ENCODE measurements around the gene PRDX5. TPM values are rescaled to one million over a fixed set of nuclear protein-coding genes. Genes with fewer than 3 reads are reported as not detected.

Gene PRDX5
- total and polyA plus RNA-seq, 8 donors: 59.0 to 245 (median 88.6) TPM

GRCh38 chr11:64368673-64369074, 50.8 kb downstream of the PRDX5 start:
- no peak for ATAC-seq
- TF ChIP-seq CTCF (IDR thresholded peaks at IDR 0.05): no peak
- WGBS, 2 donors: 92 to 95% methylated on average over 28 of the region's 28 CpGs
- intact Hi-C loops (cut with DNase I): no loop called here
- no peak for DNase-seq
- peaks cover 0 to 16% (median 7%) of the 10 kb centered on the region in 3 donors for H3K36me3 ChIP-seq
- H3K27me3 ChIP-seq: no peaks in the 10 kb centered on the region
- H3K4me1 ChIP-seq: no peaks in the 10 kb centered on the region
- no peak for FAIRE-seq
- H3K27ac ChIP-seq: no peak overlapping the region
- no peaks in the 10 kb centered on the region for H3K9me3 ChIP-seq
- H3K4me3 ChIP-seq: no peak overlapping the region

- DNase-seq: peak in 1 of 6 donors; percentile 76
- Histone ChIP-seq H3K27ac (no peak overlapping the region), H3K4me3 (no peak overlapping the region), H3K36me3 (peaks cover 0 to 16% (median 7%) of the 10 kb centered on the region in 3 donors), H3K27me3 (no peaks in the 10 kb centered on the region), H3K9me3 (no peaks in the 10 kb centered on the region), H3K4me1 (no peaks in the 10 kb centered on the region)
- 92 to 93% methylated on average over 81 to 82 of the region's 82 CpGs for WGBS, 2 donors
- no peak for TF ChIP-seq CTCF (IDR thresholded peaks at IDR 0.05)
- no peak for ATAC-seq
- intact Hi-C loops (cut with DNase I): no loop called here
- no peak for FAIRE-seq
These were observed 51.8 kb downstream of the PRDX5 start for GRCh38 chr11:64369440-64370421.

- Histone ChIP-seq H3K4me3 (no peak overlapping the region), H3K4me1 (no peaks in the 10 kb centered on the region), H3K9me3 (no peaks in the 10 kb centered on the region), H3K27ac (no peak overlapping the region), H3K36me3 (peaks cover 0 to 8% (median 6%) of the 10 kb centered on the region in 3 donors), H3K27me3 (no peaks in the 10 kb centered on the region)
- DNase-seq (no peak), FAIRE-seq (no peak), ATAC-seq (no peak)
- 89 to 97% methylated on average over 19 to 22 of the region's 22 CpGs for WGBS, 2 donors
- intact Hi-C loops (cut with DNase I): no loop called here
- no peak for TF ChIP-seq CTCF (IDR thresholded peaks at IDR 0.05)
These were observed 53.3 kb downstream of the PRDX5 start for GRCh38 chr11:64371201-64371600.

Small RNA genes lying within 50 kb of the gene (microRNA-seq; reads per million reads assigned to microRNA genes)
- gene MIR1237 (0.39 to 1.2 reads per million in 2 donors), gene MIR7155 (0 to 1.2 reads per million in 2 donors)

Other genes with a start within 250 kb of the PRDX5 start
- 10 to 100 TPM; 26.0 to 37.8 (median 30.3) TPM for gene MACROD1, start 152.0 kb upstream of the PRDX5 start, total RNA-seq
- 100 to 1,000 TPM in 1 of 2 donors, 10 to 100 TPM in 1; 85.1 to 126 TPM for gene MACROD1, start 152.0 kb upstream of the PRDX5 start, polyA plus RNA-seq
- 10 to 100 TPM; 23.7 to 73.0 (median 39.3) TPM for gene STIP1, start 131.9 kb upstream of the PRDX5 start, total RNA-seq
- gene STIP1, start 131.9 kb upstream of the PRDX5 start, polyA plus RNA-seq: 10 to 100 TPM; 34.2 to 37.6 TPM
- gene FERMT3, start 111.4 kb upstream of the PRDX5 start, total RNA-seq: 10 to 100 TPM in 2 of 6 donors, 1 to 10 TPM in 4; 1.9 to 16.3 (median 6.3) TPM
- 10 to 100 TPM in 1 of 2 donors, 1 to 10 TPM in 1; 9.7 to 12.6 TPM for gene FERMT3, start 111.4 kb upstream of the PRDX5 start, polyA plus RNA-seq
- 10 to 100 TPM; 18.6 to 33.1 (median 25.8) TPM for gene TRPT1, start 91.9 kb upstream of the PRDX5 start, total RNA-seq
- 10 to 100 TPM; 74.6 to 78.7 TPM for gene TRPT1, start 91.9 kb upstream of the PRDX5 start, polyA plus RNA-seq
- gene NUDT22, start 91.8 kb upstream of the PRDX5 start, total RNA-seq: 10 to 100 TPM; 32.6 to 46.0 (median 38.4) TPM
- gene NUDT22, start 91.8 kb upstream of the PRDX5 start, polyA plus RNA-seq: 100 to 1,000 TPM in 1 of 2 donors, 10 to 100 TPM in 1; 69.7 to 115 TPM
- 10 to 100 TPM; 28.1 to 39.1 (median 33.0) TPM for gene DNAJC4, start 87.6 kb upstream of the PRDX5 start, total RNA-seq
- 100 to 1,000 TPM in 1 of 2 donors, 10 to 100 TPM in 1; 92.9 to 125 TPM for gene DNAJC4, start 87.6 kb upstream of the PRDX5 start, polyA plus RNA-seq
- gene VEGFB, start 83.5 kb upstream of the PRDX5 start, total RNA-seq: 10 to 100 TPM; 54.1 to 87.1 (median 62.2) TPM
- 100 to 1,000 TPM in 1 of 2 donors, 10 to 100 TPM in 1; 61.2 to 115 TPM for gene VEGFB, start 83.5 kb upstream of the PRDX5 start, polyA plus RNA-seq
- 10 to 100 TPM; 37.8 to 64.1 (median 45.6) TPM for gene FKBP2, start 77.0 kb upstream of the PRDX5 start, total RNA-seq
- 100 to 1,000 TPM; 307 to 344 TPM for gene FKBP2, start 77.0 kb upstream of the PRDX5 start, polyA plus RNA-seq
- gene PPP1R14B, start 71.2 kb upstream of the PRDX5 start, total RNA-seq: 100 to 1,000 TPM; 106 to 177 (median 119) TPM
- gene PPP1R14B, start 71.2 kb upstream of the PRDX5 start, polyA plus RNA-seq: 100 to 1,000 TPM in 1 of 2 donors, 10 to 100 TPM in 1; 81.6 to 180 TPM
- gene PLCB3, start 66.6 kb upstream of the PRDX5 start, total RNA-seq: 10 to 100 TPM in 1 of 6 donors, 1 to 10 TPM in 5; 5.7 to 13.1 (median 6.9) TPM
- 10 to 100 TPM in 1 of 2 donors, 1 to 10 TPM in 1; 6.5 to 11.8 TPM for gene PLCB3, start 66.6 kb upstream of the PRDX5 start, polyA plus RNA-seq
- 10 to 100 TPM; 21.5 to 28.2 (median 23.6) TPM for gene BAD, start 33.5 kb upstream of the PRDX5 start, total RNA-seq
- 10 to 100 TPM; 48.6 to 66.3 TPM for gene BAD, start 33.5 kb upstream of the PRDX5 start, polyA plus RNA-seq
- 10 to 100 TPM in 4 of 6 donors, 1 to 10 TPM in 2; 7.1 to 27.9 (median 11.1) TPM for gene GPR137, start 32.3 kb upstream of the PRDX5 start, total RNA-seq
- 10 to 100 TPM; 18.5 to 19.3 TPM for gene GPR137, start 32.3 kb upstream of the PRDX5 start, polyA plus RNA-seq
- not detected for gene KCNK4, start 26.8 kb upstream of the PRDX5 start, total RNA-seq
- not detected for gene KCNK4, start 26.8 kb upstream of the PRDX5 start, polyA plus RNA-seq
- gene CATSPERZ, start 17.8 kb upstream of the PRDX5 start, total RNA-seq: under 1 TPM in 1 of 6 donors, not detected in 5; 0.51 TPM
- gene CATSPERZ, start 17.8 kb upstream of the PRDX5 start, polyA plus RNA-seq: 1 to 10 TPM in 1 of 2 donors, under 1 TPM in 1; 0.27 to 1.5 TPM
- 10 to 100 TPM; 28.0 to 50.7 (median 37.9) TPM for gene ESRRA, start 12.6 kb upstream of the PRDX5 start, total RNA-seq
- 10 to 100 TPM; 61.0 to 62.3 TPM for gene ESRRA, start 12.6 kb upstream of the PRDX5 start, polyA plus RNA-seq
- gene TRMT112, start 562 bp upstream of the PRDX5 start, total RNA-seq: 10 to 100 TPM; 53.3 to 85.0 (median 65.6) TPM
- 100 to 1,000 TPM; 150 to 157 TPM for gene TRMT112, start 562 bp upstream of the PRDX5 start, polyA plus RNA-seq
- 10 to 100 TPM in 1 of 6 donors, 1 to 10 TPM in 5; 3.0 to 11.2 (median 4.7) TPM for gene CCDC88B, start 22.1 kb downstream of the PRDX5 start, total RNA-seq
- gene CCDC88B, start 22.1 kb downstream of the PRDX5 start, polyA plus RNA-seq: 10 to 100 TPM; 31.0 to 50.0 TPM
- 10 to 100 TPM in 2 of 6 donors, 1 to 10 TPM in 4; 7.4 to 16.3 (median 9.0) TPM for gene RPS6KA4, start 41.0 kb downstream of the PRDX5 start, total RNA-seq
- 10 to 100 TPM; 15.4 to 18.8 TPM for gene RPS6KA4, start 41.0 kb downstream of the PRDX5 start, polyA plus RNA-seq
- under 1 TPM in 4 of 6 donors, not detected in 2; 0.22 to 0.95 (median 0.35) TPM for gene SLC22A11, start 237.8 kb downstream of the PRDX5 start, total RNA-seq
- under 1 TPM; 0.09 to 0.27 TPM for gene SLC22A11, start 237.8 kb downstream of the PRDX5 start, polyA plus RNA-seq